GM21360 (cell line): ENCODE data around the gene CUEDC1.

Source experiments
- ATAC-seq: cut with Tn5 transposase; IDR thresholded peaks from one replicate; pipeline ENCODE4 v1.9.1; 2021; ENCODE audit warnings: mild to moderate bottlenecking, moderate library complexity; ENCODE audit not compliant: unreplicated experiment

CUEDC1 gene, protein sequence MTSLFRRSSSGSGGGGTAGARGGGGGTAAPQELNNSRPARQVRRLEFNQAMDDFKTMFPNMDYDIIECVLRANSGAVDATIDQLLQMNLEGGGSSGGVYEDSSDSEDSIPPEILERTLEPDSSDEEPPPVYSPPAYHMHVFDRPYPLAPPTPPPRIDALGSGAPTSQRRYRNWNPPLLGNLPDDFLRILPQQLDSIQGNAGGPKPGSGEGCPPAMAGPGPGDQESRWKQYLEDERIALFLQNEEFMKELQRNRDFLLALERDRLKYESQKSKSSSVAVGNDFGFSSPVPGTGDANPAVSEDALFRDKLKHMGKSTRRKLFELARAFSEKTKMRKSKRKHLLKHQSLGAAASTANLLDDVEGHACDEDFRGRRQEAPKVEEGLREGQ

DNA sequence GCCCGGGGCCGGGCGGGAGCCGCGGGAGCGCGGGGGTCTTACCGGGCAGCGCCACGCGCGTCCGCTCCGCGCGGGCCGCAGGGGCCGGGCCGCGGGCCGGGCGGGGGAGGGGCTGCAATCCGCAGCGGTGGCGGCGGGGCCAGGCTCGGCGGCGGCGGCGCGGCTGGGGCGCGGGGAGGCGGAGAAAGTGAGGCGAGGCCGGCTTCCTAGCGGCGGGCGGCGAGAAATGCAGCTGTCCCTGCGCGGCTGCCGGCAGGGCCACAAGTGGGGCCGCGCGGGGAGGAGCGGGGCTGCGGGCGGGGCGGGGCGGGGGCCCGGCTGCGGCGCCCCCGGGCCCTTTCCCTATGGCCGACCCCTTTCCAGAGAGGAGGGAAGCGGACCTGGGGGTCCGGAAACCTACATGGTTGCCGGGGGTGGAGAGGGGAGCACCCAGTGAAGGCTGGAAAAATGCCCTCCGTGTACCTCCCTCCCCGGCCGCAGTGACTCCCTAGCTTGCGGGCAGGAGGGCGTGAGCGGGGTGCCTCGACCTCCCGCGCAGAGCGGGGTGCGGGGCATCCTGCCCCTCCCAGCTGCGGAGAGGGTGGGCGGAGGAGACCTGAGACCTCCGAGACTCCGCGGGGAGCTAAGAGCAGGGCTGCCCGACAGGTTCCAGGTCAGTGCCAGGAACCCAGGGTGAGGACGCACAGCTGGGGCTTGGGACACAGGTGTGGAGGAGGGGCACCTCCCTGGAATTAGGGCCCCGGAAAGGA, at the start of gene CUEDC1:
Gene CUEDC1, minus strand, starts transcription at position 230 of the 749 bp plus-strand sequence. CDS start 69,848 bp downstream, outside the sequence.
- peak; percentile 57 for ATAC-seq

- no peak for ATAC-seq
Observed at GRCh38 chr17:58004060-58004459, 48.8 kb upstream of the CUEDC1 start.

DNA sequence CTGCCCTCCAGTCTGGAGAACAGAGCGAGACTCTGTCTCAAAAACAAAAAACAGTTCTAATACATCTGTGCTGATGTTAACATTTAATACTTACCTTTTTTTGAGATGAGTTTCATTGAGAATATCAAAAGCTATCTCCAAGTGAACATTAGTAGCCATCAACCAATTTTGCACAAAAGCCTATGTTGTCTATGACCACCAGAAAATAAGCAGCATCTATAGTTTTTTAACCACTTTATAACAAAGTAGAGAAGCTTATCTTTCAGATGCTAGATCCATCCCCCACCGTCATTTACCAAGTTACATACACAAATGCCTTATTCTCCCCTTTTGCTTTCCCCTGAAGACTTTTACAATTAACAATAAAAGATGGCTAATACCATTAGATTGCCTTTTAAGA, 47.8 kb upstream of the CUEDC1 start:
- ATAC-seq: no peak

DNA sequence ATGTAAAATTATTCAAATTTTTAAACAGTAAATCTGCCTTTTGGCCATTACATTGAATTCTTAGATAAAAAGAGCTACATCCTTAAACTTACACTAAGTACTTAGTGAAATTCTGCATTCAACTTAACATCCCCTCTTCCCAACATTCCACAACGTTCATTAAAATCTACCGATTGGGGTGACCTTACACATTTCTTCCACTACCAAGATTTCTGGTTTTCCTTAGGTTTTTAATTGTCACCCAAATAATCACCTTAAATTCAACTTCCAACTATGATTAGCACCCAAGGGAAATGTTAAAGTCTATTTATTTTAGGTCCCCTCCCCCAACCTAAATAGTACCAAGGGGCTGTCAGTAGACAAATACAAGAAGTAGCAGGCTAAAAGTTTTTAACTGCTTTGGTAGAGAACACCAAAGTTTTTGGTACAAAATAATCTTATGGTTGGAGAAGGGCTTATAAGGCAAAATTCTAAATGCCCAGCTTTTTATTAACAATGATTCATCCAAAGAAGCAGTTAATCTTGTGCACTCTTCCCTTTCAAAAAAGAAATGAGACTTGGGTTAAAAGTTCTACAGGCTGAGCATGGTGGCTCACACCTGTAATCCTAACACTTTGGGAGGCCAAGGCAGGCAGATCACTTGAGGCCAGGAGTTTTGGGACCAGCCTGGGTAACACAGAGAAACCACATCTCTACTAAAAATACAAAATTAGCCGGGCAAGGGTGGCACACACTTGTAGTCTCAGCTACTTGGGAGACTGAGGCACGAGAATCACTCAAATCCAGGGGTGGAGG, 47.1 kb upstream of the CUEDC1 start:
- no peak for ATAC-seq

GRCh38 chr17:58001461-58002124, 46.4 kb upstream of the CUEDC1 start:
- no peak for ATAC-seq

DNA sequence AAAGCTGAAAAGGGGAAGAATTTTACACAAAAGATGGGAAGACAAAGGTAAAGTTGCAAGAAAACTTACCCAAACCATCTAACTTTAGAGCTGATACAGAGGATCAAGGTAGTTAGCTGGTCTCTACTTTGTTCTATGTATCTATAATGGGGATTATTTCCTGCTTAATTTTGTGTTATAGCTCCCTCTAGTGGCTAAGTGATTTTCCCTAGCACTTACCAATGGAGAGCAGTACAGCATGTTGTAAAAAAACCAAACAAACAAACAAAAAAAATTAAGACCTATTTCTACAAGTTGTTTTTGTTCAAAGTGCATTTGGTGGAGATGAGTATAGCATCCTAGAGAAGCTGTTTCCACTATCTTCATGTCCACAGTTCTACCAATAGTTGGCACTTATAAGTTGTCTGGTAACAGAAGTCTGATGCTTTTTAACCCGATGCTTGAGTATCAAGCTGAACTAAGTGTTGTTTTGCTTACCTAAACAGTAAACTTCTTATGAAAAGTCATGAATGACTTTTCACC, 44.3 kb upstream of the CUEDC1 start:
- no peak for ATAC-seq

DNA sequence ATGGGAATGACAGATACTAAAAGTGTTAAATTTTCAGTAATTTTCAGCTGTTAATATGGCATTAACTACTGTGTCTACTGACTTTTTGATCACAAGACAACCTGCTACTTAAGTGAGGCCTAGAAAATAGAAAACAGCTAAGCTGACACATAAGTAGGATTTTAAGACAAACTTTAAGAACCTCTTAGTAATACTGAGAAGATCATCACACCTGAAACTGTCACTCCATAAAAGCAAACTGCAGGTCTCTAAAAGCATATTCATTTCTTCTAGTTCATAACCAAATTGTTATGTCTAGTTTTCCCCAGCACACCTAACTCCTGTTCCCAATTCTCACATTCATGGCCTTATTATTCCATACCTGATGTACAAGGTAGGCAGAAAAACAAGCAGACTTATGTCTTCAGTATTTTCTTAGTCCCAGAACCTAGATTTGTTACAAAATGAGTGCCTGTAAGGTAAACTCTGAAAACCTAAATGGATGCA, 43.8 kb upstream of the CUEDC1 start:
- no peak for ATAC-seq

- ATAC-seq: no peak
Observed at GRCh38 chr17:57997085-57997809, 42.0 kb upstream of the CUEDC1 start.

DNA sequence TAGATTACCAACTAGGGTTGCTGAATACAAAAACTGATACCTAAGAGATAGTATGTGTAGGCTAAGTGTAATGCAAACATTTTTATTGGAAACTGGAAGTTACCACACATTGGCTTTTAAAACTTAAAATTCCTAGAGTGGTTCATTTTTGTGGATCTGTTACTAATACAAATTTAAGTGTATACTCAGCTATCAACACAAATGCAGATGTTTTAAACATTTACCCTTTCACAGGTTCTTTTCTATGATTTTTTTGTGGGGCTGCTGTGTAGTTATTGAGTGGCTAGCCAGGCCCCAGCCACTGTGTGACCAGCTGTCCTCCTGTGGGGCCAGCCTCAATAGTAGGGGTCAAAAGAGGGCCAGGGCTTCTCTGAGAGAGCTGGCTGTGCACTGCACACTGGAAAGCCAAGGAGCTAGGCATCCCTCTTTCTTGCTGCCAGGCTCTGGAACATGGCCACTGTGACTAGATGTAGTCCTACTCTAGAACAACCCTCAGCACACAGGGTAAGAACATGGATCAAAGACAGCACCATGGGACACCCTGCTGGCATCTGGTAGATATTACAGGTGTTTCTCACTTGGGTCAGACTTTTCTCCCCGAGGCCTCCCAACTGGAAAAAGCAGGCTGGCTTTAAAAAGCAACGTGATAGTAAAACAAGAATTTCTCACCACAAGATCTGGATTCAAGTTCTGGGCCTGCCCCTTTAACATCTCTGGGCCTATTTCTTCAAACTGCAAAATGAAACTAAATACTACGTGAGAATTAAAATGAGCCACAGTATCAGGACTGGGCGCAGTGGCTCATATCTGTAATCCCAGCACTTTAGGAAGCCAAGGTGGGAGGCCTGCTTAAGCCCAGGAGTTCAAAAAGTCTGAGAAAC, 40.1 kb upstream of the CUEDC1 start:
- ATAC-seq: peak; percentile 56

DNA sequence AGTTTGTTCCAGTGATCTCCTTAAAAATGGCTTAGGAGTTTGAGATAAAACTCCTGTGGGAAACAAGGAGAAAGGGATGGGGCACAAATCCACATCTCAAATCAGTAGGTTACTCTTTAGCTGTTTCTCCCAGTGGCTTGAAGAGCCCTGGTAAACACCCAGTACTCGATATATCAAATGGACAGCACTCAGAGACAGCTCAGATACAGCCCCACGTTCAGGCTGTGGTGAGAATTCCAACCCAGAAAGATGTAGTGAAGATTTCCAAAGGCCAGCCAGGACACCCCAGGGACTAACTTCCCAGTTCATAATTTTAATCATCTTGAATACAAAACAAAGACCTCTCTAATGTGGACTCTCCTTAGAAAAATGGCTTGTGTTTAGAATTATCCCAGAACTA, 39.2 kb upstream of the CUEDC1 start:
- ATAC-seq: no peak

- ATAC-seq: no peak
Observed at GRCh38 chr17:57993471-57994365, 38.5 kb upstream of the CUEDC1 start.

DNA sequence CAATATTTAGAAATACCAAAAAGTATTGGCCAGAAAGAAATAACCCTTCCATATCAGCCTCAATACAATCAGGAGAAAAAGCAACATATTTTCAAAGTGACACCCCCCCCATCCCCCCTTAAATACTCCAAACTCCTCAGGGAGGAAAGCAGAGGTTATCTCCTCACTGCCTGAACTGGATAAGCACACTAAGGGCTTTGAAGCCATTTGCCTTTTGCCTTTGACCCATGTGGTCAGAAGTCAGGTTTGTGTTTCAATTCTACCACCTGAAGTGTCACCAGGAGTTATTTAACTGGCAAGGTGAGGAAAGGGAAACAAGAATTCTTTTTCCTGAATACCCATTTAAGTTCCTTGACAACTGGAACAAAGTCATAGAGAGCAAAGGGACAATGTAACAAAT, 36.3 kb upstream of the CUEDC1 start:
- ATAC-seq: no peak

DNA sequence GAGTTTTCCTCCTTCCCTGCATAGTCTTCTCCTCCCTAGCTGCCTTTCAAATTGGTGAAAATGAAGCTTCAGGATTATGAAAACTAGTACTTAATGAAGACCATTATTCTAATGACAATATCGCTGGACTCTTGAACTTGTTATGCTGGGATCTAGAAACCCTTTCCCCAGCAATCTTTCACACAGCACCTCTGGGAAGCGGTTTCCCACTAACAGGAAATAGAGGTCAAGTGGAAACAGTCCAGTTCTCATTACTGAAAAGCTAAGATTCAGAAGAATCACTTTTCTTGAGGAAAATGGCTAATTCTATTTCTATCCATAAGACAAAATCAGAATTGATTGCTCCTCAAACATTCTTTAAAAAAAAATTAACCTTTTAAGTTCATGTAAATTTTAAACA, 34.8 kb upstream of the CUEDC1 start:
- ATAC-seq: no peak

DNA sequence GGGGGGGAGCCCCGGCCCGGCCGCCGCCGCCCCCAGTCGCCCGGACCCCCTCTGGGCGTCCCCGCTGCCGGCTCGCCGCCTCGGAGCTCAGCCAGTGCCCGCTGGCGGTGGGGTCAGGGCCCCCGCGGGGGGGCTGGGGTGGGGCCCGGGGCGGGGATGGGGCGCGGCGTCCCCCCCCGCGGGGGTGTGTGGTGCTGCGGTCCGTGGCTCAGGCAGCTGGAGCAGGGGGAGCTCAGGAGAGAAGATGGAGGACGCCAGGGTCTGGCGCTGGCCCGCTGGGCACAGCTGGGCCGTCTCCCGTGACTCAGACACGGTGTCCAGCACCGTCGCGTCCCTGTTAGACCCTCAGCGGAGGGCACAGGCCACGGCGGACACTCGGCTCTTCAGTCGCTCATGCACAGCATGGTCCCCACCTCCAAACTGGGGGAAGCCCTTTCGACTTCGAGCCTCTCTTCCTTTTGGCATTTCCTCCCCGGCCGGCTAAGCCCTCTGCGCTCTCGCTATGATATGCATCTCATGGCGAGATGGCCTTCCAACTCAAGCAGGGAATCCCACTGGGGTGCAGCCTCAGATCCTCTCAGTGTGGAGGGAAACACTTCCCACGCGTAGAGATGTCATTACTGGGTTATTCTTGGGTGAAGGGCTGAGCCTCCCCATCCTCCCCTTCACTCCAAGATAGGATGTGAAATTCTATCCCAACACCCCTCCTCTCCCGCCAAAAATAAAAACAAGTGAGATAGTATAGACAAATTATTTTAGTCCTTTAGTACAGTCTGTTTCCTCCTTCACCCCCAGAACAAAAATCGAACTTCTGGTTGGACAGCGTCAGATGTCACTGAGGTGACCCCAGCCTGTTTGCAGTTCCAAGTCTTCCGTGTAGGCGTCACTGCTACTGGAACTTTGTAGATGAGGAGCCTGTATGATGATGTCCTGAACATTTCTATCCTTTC, 33.4 kb upstream of the CUEDC1 start:
- peak; percentile 69 for ATAC-seq

GRCh38 chr17:57987581-57988300, 32.5 kb upstream of the CUEDC1 start, which contains the start of gene VEZF1:
Gene VEZF1 (minus strand): TSS chr17:57988254. CDS start chr17:57988111, 143 bp downstream.
- ATAC-seq: peak; percentile 37
